Esophagus squamous epithelium (tissue), 5 donors: ENCODE results near the gene ACTR2. TPM values are rescaled to one million over a fixed set of nuclear protein-coding genes. Genes with fewer than 3 reads are reported as not detected.

Experiments used
- DNase-seq: peaks from one replicate; lab custom pipeline; 2025; lab: John Stamatoyannopoulos, UW
- H3K27ac ChIP-seq, 4 donors: fragments of 200-600 bp; sonication (generic); one replicate each; pipeline ENCODE4 v1.5.1; 2016 to 2019; ENCODE audit warnings: mild to moderate bottlenecking in 1 of 4
- H3K27me3 ChIP-seq, 4 donors: fragments of 200-600 bp; sonication (generic); 1 replicate in 3 of 4; 2 replicates in 1 of 4; pipeline versions ENCODE4 v1.5.1 to v1.6.0; 2017 to 2021; ENCODE audit warnings: antibody characterized with exemption in 1 of 4
- H3K36me3 ChIP-seq, 3 donors: fragments of 200-600 bp; sonication (generic); one replicate each; pipeline ENCODE4 v1.5.1; 2016 to 2019
- H3K4me1 ChIP-seq, 3 donors: fragments of 200-600 bp; sonication (generic); one replicate each; pipeline ENCODE4 v1.5.1; 2017 to 2019
- H3K4me3 ChIP-seq, 4 donors: fragments of 200-600 bp; sonication (generic); 1 replicate in 3 of 4; 2 replicates in 1 of 4; pipeline ENCODE4 v1.5.1; 2016 to 2019; ENCODE audit warnings: mild to moderate bottlenecking in 2 of 4, moderate library complexity in 1 of 4
- H3K9me3 ChIP-seq, 3 donors: fragments of 200-600 bp; sonication (generic); one replicate each; pipeline ENCODE4 v1.5.1; 2016 to 2019
- POLR2A ChIP-seq, 4 donors: fragments of 450-650 bp; IDR thresholded peaks; one replicate each; pipeline ENCODE4 v1.6.1; 2017; ENCODE audit warnings: antibody characterized with exemption in 4 of 4, mild to moderate bottlenecking in 4 of 4, moderate library complexity in 3 of 4
- WGBS, 2 donors: methylation state at CpG; one replicate each; pipeline ENCODE4 v1.1.5; 2018; 5-methylcytosine and 5-hydroxymethylcytosine counted together
- intact Hi-C: fragments of 100-400 bp; cut with DNase I; formaldehyde crosslinking; loops from one replicate; pipeline ENCODE4 v1.15.0; 2022
- total RNA-seq, 4 donors: library from RNA; depleted of rRNA; stranded (reverse); fragments of >200 nt; gene quantifications; one replicate each; pipeline ENCODE4 v1.1.0, GENCODE V29; 2016
- TF ChIP-seq, protein P1 (sequence below), 6 experiments: fragments of 450-650 bp in 4 of 6; fragments of 200-600 bp in 2 of 6; sonication (generic) in 2 of 6; IDR thresholded peaks; one replicate each; pipeline ENCODE4 v1.5.1; 2016 to 2019; ENCODE audit warnings: antibody characterized with exemption in 6 of 6, mild to moderate bottlenecking in 4 of 6, moderate library complexity in 4 of 6
- donor health status: DM: yes; HTN: yes; CAD: no.

ACTR2 gene
- total RNA-seq, 4 donors from 2014 or later, result 70.6 to 124 (median 91.1) TPM

DNA sequence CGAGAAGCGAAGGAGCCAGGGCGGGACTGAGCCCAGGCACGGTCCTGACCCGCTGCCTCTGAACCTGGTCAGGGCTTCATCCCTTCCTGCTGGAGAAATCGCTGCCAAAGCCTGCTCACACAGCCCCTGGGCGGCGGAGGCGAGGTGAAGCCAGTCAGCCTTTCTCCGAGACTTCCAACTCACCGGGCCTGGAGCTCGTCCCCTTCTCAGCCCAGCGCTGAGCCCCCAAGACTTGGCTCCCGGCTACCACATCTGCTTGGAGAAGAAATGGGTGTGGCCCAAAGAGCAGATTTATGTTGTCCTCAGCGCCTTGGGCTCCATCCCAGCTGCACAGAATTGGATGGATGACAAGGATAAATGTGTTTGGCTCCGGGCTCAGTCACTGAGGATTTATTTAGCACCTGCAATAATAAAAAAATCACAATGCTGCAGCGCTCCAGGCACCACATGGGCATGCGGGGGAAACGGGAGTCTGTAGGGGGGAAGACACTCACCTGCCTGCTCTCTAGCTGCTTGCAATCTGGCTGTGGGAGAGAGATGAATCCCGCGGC is 64.9 kb downstream of the ACTR2 start:
- no peak overlapping the region for H3K4me3 ChIP-seq
- H3K36me3 ChIP-seq, result no peaks in the 10 kb centered on the region

DNA sequence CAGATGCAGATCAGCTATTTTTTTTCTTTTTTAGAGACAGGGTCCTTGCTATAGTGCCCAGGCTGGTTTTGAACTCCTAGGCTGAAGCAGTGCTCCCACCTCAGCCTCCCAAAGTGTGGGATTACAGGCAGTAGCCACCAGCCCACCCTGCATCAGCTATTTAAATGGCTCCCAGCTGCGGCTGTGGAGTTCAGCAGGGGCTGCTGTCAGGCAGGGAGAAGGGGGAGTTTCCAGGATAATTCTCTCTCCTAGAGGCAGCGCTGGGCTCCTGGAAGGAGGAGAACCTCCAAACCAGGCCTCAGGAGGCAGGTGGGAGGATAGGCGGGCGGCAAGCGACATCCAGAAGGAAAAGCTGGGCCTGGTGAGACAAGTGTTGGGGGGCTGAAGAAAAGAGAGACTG is 65.7 kb downstream of the ACTR2 start:
- TF ChIP-seq, protein P1, sequence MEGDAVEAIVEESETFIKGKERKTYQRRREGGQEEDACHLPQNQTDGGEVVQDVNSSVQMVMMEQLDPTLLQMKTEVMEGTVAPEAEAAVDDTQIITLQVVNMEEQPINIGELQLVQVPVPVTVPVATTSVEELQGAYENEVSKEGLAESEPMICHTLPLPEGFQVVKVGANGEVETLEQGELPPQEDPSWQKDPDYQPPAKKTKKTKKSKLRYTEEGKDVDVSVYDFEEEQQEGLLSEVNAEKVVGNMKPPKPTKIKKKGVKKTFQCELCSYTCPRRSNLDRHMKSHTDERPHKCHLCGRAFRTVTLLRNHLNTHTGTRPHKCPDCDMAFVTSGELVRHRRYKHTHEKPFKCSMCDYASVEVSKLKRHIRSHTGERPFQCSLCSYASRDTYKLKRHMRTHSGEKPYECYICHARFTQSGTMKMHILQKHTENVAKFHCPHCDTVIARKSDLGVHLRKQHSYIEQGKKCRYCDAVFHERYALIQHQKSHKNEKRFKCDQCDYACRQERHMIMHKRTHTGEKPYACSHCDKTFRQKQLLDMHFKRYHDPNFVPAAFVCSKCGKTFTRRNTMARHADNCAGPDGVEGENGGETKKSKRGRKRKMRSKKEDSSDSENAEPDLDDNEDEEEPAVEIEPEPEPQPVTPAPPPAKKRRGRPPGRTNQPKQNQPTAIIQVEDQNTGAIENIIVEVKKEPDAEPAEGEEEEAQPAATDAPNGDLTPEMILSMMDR (IDR thresholded peaks at IDR 0.05), result no peak
- no peak for TF ChIP-seq POLR2A (IDR thresholded peaks at IDR 0.05)
- no peak overlapping the region for H3K4me3 ChIP-seq
- H3K27ac ChIP-seq, result no peak overlapping the region
- intact Hi-C loops, result no loop called here
- peaks cover 0 to 33% (median 0%) of the 10 kb centered on the region in 4 donors for H3K27me3 ChIP-seq
- DNase-seq, result no peak
- peaks cover 0 to 22% (median 13%) of the 10 kb centered on the region in 3 donors for H3K4me1 ChIP-seq
- WGBS, 2 donors, result 95 to 100% methylated on average over 3 to 5 of the region's 5 CpGs
- no peaks in the 10 kb centered on the region for H3K36me3 ChIP-seq
- no peaks in the 10 kb centered on the region for H3K9me3 ChIP-seq

More for the DNA sequence above, 64.9 kb downstream of the ACTR2 start:
- DNase-seq, result no peak
- intact Hi-C loops, result no loop called here
- no peak overlapping the region for H3K27ac ChIP-seq
- no peaks in the 10 kb centered on the region for H3K9me3 ChIP-seq
- TF ChIP-seq, protein P1 (IDR thresholded peaks at IDR 0.05), result no peak
- no peak for TF ChIP-seq POLR2A (IDR thresholded peaks at IDR 0.05)
- peaks cover 0 to 22% (median 13%) of the 10 kb centered on the region in 3 donors for H3K4me1 ChIP-seq
- H3K27me3 ChIP-seq, result peaks cover 0 to 33% (median 0%) of the 10 kb centered on the region in 4 donors
- 21 to 49% methylated on average over 6 to 18 of the region's 21 CpGs for WGBS, 2 donors

DNA sequence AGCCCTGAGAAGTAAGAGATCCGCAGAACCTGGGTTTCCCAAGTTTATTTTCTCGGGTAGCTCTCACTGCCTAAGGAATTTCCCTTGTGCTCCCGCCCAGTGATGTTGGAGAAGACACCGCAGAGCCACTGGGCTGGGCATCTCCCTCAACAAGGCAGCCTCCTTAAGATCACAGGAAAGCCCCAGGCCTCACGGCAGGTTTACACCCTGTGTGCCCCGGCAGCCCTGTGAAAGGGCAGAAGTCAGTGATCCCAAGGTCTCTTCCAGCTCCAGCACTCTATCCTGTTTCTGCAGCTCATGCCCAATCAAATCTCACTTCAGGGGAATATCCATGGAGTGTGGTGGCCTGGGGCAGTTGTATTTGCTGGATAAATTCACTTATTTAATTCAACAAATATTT is 66.5 kb downstream of the ACTR2 start:
- intact Hi-C loops, result no loop called here
- Histone ChIP-seq H3K4me3 (no peak overlapping the region), H3K36me3 (no peaks in the 10 kb centered on the region), H3K4me1 (peaks cover 0 to 23% (median 13%) of the 10 kb centered on the region in 3 donors), H3K9me3 (no peaks in the 10 kb centered on the region), H3K27ac (no peak overlapping the region), H3K27me3 (peaks cover 0 to 33% (median 0%) of the 10 kb centered on the region in 4 donors)
- 59 to 80% methylated on average over 4 to 6 of the region's 6 CpGs for WGBS, 2 donors
- no peak for DNase-seq
- TF ChIP-seq, protein P1 (IDR thresholded peaks at IDR 0.05), result no peak
- no peak for TF ChIP-seq POLR2A (IDR thresholded peaks at IDR 0.05)

DNA sequence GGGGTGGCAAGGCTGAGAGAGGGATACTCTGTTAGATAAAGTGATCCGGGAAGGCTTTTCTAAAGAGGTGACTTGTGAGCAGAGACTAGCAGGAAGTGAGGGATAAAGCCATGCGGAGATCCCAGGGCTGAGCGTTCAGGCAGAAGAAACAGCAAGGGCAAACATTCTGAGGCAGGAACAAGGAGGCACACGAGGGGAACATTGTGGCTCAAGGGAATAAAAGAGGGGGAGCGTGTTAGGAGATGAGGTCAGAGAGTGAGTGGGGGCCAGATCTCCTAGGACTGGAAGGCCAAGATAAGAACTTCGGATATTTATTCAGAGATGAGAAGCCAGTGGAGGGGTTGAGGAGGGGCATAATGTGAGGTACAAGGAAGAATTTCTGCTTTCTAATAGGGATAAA is 67.1 kb downstream of the ACTR2 start:
- Histone ChIP-seq H3K9me3 (no peaks in the 10 kb centered on the region), H3K27ac (no peak overlapping the region), H3K27me3 (peaks cover 0 to 33% (median 0%) of the 10 kb centered on the region in 4 donors), H3K4me1 (peaks cover 0 to 28% (median 13%) of the 10 kb centered on the region in 3 donors), H3K36me3 (no peaks in the 10 kb centered on the region), H3K4me3 (no peak overlapping the region)
- 76 to 79% methylated on average over 6 of the region's 6 CpGs for WGBS, 2 donors
- no peak for DNase-seq
- intact Hi-C loops, result no loop called here
- TF ChIP-seq, protein P1 (IDR thresholded peaks at IDR 0.05), result no peak
- no peak for TF ChIP-seq POLR2A (IDR thresholded peaks at IDR 0.05)

- H3K9me3 ChIP-seq, result no peaks in the 10 kb centered on the region
- peaks cover 0 to 33% (median 0%) of the 10 kb centered on the region in 4 donors for H3K27me3 ChIP-seq
- intact Hi-C loops, result no loop called here
- no peaks in the 10 kb centered on the region for H3K36me3 ChIP-seq
- H3K4me3 ChIP-seq, result no peak overlapping the region
- H3K27ac ChIP-seq, result no peak overlapping the region
- 85 to 89% methylated on average over 7 of the region's 7 CpGs for WGBS, 2 donors
- TF ChIP-seq, protein P1 (IDR thresholded peaks at IDR 0.05), result no peak
- TF ChIP-seq POLR2A (IDR thresholded peaks at IDR 0.05), result no peak
- DNase-seq, result no peak
- H3K4me1 ChIP-seq, result peaks cover 7 to 46% (median 32%) of the 10 kb centered on the region in 3 donors
Observed at GRCh38 chr2:65296971-65297370, 69.3 kb downstream of the ACTR2 start.
